Effector memory CD4-positive, alpha-beta T cell (primary cell): ENCODE data around the gene NISCH.
"Not testable (repeated sequence)": the region's sequence is repeated elsewhere in the genome, so short reads cannot be mapped to it uniquely, and the experiment has no call there.

Source experiments
- DNase-seq, 3 donors: peaks; one replicate each; pipeline ENCODE4 v3.0.0-alpha.2; 2020
- H3K27ac ChIP-seq: 2 replicates; pipeline ENCODE4 v1.7.0; 2013; ENCODE audit warnings: mild to moderate bottlenecking, low read length, moderate library complexity; ENCODE audit not compliant: insufficient read depth, poor library complexity, severe bottlenecking
- H3K27me3 ChIP-seq: replicated peaks from 2 replicates; pipeline ENCODE4 v1.7.0; 2013; ENCODE audit warnings: mild to moderate bottlenecking, low read length; ENCODE audit not compliant: insufficient read depth, control insufficient read depth, poor library complexity, severe bottlenecking
- H3K36me3 ChIP-seq: 2 replicates; pipeline ENCODE4 v1.7.0; 2013; ENCODE audit warnings: mild to moderate bottlenecking, low read length, moderate library complexity; ENCODE audit not compliant: control insufficient read depth, insufficient read depth
- H3K4me1 ChIP-seq: 2 replicates; pipeline ENCODE4 v1.7.0; 2013; ENCODE audit warnings: low read length, mild to moderate bottlenecking; ENCODE audit not compliant: control insufficient read depth, insufficient read depth, poor library complexity, severe bottlenecking
- H3K4me3 ChIP-seq: 2 replicates; pipeline ENCODE4 v1.7.0; 2013; ENCODE audit warnings: low read length, low read depth, mild to moderate bottlenecking; ENCODE audit not compliant: insufficient read depth, poor library complexity, severe bottlenecking
- H3K9me3 ChIP-seq: 2 replicates; pipeline ENCODE4 v1.7.0; 2013; ENCODE audit warnings: mild to moderate bottlenecking, low read length, moderate library complexity; ENCODE audit not compliant: control insufficient read depth

Gene NISCH

GRCh38 chr3:52526671-52527038 lies 71.3 kb downstream of the NISCH start:
- H3K27ac ChIP-seq, H3K4me3 ChIP-seq, H3K9me3 ChIP-seq, DNase-seq, H3K4me1 ChIP-seq, H3K27me3 ChIP-seq, H3K36me3 ChIP-seq: not testable (repeated sequence)

GRCh38 chr3:52527039-52527731 lies 71.8 kb downstream of the NISCH start:
- Histone ChIP-seq H3K27ac (no peak overlapping the region), H3K4me1 (no peaks in the 10 kb centered on the region), H3K27me3 (no peaks in the 10 kb centered on the region), H3K36me3 (no peaks in the 10 kb centered on the region), H3K4me3 (no peak overlapping the region), H3K9me3 (no peaks in the 10 kb centered on the region)
- DNase-seq: no peak

DNA sequence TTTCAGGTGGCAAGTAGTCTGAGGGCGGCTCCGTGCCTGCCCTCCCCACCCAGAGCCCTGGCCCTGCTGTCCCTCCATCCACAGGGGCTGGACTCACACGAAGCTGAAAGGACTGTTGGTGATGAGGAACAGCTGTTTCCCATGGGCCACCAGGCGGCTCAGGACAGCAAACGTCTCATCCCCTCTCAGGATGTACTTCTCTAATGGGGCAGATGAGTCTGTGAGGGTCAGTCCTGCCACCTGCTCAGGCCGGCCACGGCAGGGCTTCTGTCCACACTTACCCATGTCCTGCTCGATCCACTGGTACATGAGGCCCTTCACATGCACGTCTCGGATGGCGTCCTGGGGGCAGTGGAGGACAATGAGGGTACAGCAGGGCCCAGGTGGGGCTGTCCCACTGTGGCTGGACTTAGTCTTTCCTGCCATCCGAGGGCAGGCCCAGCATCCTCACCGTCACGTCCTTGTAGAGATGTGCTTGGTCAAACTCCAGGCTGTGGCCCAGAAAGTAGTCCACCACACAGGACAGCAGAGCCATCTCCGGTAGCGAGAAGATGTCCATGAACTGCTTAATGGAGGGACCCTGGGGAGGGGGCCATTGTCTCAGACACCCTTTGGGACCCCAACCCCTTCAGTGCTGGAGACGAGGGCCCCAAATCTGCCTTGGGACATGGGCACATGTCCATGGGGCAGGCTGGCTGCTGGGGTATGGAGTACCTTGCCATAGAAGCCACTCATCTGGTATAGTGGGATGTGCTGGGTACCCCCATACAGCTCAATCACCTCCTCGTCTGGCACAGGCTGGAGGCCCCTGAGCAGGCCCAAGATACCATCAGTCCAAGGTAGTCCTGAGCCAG lies 72.6 kb downstream of the NISCH start:
- H3K4me3 ChIP-seq: no peak overlapping the region
- no peaks in the 10 kb centered on the region for H3K36me3 ChIP-seq
- H3K9me3 ChIP-seq: no peaks in the 10 kb centered on the region
- peaks cover 7% of the 10 kb centered on the region for H3K4me1 ChIP-seq
- DNase-seq: no peak
- no peaks in the 10 kb centered on the region for H3K27me3 ChIP-seq
- no peak overlapping the region for H3K27ac ChIP-seq

- Histone ChIP-seq H3K4me3 (no peak overlapping the region), H3K36me3 (no peaks in the 10 kb centered on the region), H3K9me3 (no peaks in the 10 kb centered on the region), H3K4me1 (peaks cover 7% of the 10 kb centered on the region), H3K27ac (no peak overlapping the region), H3K27me3 (no peaks in the 10 kb centered on the region)
- DNase-seq: no peak
These were observed 73.4 kb downstream of the NISCH start for GRCh38 chr3:52528586-52529375.

- peaks cover 13% of the 10 kb centered on the region for H3K4me1 ChIP-seq
- H3K36me3 ChIP-seq: no peaks in the 10 kb centered on the region
- no peak overlapping the region for H3K27ac ChIP-seq
- no peak for DNase-seq
- no peaks in the 10 kb centered on the region for H3K9me3 ChIP-seq
- H3K27me3 ChIP-seq: no peaks in the 10 kb centered on the region
- H3K4me3 ChIP-seq: no peak overlapping the region
These were observed 74.3 kb downstream of the NISCH start for GRCh38 chr3:52529376-52530333.

DNA sequence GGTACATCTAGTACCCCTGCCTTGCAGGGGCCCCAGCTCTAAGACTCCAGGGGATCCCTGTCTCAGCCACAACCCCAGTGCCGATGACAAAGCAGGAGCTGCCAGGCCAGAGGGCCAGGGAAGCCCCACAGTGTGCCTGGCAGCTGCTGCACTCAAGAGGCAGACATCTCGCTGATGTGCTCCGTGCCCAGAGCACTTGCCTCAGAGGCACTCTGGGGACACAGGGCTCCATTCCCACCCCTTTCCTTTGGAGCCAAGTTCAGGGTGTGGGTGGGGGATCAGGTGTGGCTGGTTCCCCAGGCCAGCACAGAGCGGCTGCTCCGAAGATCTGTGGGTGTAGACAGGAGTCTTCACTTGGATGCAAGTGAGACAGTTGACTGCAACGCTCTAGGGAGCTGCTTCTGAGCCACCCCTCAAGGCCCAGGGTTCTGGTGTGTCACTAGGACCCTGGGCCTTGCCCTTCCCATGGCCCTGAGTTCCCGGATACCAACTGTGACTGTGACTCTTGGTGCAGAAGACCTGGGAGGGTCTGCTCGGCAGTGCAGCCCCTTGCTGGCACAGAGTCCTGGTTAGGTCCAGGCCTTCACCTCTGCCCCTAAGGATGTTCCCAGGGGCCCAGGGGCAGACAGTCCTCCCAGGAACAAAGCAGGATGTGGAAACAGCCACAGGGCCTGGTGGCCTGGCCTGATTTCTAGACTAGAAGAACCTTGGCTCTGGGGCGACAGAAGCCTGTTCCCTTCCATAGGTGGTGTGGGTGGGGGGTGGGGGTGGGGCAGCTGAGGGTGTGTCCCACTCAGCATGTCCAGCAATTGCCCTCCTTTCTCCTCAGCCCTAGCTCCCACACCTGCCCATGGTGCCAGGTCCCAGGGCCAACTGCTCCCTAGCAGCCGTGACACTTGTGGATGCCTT lies 75.8 kb downstream of the NISCH start:
- no peak overlapping the region for H3K4me3 ChIP-seq
- H3K36me3 ChIP-seq: no peaks in the 10 kb centered on the region
- H3K9me3 ChIP-seq: no peaks in the 10 kb centered on the region
- no peak for DNase-seq
- no peak overlapping the region for H3K27ac ChIP-seq
- no peaks in the 10 kb centered on the region for H3K27me3 ChIP-seq
- H3K4me1 ChIP-seq: peaks cover 13% of the 10 kb centered on the region

DNA sequence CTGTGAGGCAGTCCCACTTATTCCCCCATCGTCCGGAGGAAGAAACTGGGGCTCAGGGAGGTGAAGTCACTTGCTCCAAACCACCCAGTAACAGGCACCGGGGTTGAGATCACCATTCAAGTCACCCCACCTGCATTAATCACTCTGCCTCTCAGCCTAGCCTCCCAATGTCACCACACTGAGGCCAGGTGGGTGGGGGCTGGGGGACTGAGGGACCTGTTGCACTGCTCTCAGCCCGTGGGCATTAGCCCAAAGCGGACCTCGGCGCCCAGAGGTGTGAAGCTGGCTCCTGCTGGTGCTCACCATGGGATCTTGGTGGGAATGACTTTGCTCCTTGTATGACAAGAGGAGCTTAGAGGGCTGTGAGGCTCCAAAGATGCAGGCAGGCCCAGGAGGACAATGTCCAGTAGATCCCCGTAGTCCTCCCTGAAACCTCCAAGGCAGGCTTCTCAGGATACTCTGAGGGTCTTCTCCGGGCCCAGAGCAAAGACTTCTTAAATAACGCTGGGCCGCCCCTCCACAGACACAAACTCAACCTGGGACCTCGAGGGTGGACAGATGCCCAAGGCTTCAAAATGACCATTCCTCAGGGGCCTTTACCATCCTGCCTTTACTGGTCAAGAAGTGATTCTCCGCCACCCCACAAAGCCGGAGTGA lies 76.6 kb downstream of the NISCH start:
- no peaks in the 10 kb centered on the region for H3K36me3 ChIP-seq
- H3K4me3 ChIP-seq: no peak overlapping the region
- H3K4me1 ChIP-seq: peaks cover 13% of the 10 kb centered on the region
- DNase-seq: no peak
- no peaks in the 10 kb centered on the region for H3K9me3 ChIP-seq
- no peak overlapping the region for H3K27ac ChIP-seq
- H3K27me3 ChIP-seq: no peaks in the 10 kb centered on the region

- Histone ChIP-seq H3K27me3 (no peaks in the 10 kb centered on the region), H3K36me3 (no peaks in the 10 kb centered on the region), H3K4me3 (peak overlapping the region; percentile 64), H3K9me3 (no peaks in the 10 kb centered on the region), H3K27ac (no peak overlapping the region), H3K4me1 (peaks cover 13% of the 10 kb centered on the region)
- DNase-seq: peak in 1 of 3 donors; percentile 29
These were observed 77.1 kb downstream of the NISCH start for GRCh38 chr3:52532517-52532837.
